GM19099 (cell line): ENCODE results near the gene NUP62.

ENCODE experiments used
- POLR2A ChIP-seq: IDR thresholded peaks from 3 replicates; pipeline ENCODE4 v1.6.1; 2011; ENCODE audit warnings: low read depth; ENCODE audit not compliant: insufficient read length; ENCODE audit errors: extremely low read depth

NUP62 gene

DNA sequence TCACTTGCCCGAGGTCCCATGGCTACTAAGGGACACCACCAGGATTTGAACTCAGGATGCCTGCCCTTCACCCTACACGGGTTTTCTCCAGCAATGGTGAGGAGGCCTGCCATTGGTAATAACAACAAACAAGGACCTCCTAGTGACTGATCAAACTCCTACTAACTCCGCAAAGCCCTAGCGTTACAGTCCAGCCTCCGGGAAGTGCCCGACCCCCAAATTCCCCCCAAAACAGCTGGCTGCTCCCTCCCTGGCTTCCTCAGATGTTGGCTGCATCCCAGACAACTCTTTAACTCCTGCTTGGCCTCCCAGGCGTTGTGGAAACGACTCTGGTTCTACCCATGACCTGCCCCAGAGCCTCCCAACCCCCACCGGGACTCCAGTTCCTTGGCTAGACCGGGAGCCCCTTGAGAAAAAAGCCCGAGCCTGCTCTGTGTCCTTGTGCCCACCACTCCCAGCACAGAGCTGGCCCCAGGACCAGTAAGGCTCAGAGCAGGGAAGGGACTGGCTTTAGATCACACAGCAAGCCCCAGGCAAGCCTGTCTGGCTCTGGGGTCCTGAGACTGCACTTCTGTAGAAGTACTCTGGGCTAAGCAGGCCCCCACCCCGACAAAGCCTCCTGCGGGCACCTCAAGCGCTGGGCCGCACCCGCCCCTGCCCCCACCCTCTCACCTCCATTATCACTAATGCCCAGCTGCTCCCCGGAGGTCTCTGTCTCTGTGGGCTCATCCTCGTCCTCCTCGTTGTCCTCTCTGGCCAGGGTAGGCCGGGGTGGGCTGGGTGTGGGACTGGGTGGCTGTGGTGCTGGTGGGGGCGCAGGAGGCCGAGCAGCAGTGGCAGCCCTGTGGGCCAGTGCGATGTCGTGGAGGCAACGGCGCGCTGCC lies 56.8 kb downstream of the NUP62 start:
- TF ChIP-seq POLR2A = no peak

DNA sequence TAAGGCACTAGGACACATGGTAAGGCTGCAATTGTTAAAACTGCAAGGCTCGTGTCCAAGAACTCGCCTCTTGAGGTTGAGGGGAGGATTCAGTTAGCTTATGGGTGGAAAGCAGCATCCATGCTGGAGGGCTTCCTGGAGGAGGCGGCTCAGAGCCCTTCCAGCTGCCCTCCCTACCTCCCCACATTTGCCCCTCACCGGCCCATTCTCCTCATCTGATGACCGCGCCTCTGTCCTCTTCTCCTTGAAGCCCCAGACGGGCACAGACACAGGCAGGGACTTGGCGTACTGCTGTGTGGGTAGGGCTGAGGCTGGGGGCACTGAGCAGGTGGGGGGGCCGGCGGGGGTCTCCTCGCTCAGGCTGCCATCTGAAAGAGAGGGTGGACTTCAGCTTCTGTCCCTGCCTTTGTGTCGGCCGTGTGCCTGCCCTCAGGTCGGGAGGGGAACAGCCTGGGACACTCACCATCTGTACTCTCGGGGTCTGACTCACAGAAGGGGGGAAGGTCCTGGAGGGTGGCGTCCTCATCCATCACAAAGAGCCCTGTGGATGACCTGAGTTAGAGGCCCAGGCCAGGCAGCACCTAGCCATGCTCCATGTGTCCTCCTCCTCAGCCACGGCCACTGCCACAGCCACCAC lies 57.8 kb downstream of the NUP62 start:
- TF ChIP-seq POLR2A = no peak

DNA sequence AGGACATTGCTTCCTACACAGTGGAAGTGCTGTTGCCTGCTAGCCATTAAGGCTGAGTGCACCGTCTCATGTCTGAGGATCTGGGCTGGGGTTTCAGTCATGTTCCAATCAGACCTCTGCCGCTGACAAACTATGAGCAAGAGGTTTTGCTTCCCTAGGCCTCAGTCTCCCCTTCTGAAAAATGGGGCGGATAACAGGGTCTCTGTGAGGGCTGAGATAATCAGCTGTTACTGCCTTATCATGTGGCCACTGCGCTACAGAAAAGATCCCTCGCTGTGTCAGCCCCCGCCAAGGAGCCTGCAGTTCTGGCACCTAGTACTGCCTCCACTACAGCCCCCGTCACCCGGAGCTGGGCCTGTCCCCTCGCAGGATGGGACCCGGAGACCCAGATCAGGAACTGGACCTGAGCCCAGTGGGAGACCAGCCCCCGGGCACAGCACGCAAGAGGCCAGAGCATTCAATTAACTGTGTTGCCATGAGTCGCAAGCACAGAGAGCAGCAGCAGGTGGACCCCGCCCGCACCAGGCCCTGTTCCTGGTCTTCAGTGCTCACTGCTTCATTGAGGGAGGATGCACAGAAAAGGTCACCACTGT lies 58.9 kb downstream of the NUP62 start:
- TF ChIP-seq POLR2A = no peak

DNA sequence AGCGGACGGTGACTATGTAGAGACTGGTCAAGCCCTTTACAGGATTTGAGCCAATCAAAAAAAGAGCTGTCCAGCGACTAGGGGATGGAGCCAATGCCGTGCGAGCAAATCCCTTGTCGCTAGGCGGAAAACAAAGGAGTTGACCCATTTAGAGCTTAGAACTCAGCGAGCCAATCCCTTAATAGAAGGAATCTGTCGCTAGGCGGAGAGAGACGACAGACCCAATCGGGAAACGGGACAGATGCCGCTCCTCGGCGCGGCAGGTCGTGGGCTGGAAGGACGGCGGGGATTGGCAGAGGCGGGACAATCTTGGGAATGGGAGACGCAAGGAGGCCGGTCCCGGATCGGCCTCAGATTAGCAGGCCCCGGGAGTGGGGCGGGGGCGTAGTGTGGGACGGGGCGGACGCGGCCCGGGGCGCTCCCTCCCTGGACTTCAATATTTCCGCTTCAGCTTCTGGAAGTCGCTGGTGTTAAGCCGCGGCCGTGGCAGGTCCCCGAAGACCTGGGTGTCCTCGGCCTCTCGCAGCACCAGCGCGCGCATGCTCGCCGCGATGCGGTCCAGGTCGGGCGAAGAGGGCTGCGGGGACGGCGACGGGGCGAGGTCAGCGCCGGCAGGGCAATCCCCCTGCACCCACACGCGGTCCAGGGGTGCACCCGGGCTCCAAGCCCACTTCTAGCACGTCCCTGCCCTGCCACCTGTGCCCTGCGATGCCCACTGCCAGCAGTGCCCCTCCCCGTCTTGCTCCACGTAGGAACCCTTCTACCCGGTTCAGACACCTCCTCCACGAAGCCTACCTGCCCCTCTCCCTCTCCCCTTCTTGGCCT lies 59.6 kb downstream of the NUP62 start:
- TF ChIP-seq POLR2A = peak; percentile 65

DNA sequence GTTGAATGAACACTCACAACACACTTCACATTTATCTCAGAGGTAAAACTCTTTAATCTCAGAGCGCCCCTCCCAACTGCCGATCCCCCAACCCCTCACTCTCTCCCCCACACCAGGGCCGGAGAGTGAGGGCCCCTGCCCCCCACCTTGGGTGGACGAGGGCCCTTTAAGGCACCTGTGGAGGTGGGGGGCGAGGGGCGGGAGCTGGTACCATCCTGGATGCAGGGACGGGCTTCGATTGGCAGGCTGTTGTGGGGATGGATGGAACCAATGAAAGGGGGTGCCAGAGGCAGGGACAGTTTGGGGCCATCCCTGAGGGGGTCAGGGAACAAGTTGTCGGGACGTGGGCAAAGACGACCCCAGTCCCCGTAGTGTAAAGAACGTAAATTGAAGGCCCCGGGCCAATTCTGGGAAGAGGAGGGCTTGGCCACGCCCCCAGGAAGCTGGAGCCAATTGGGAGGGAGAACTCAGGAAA lies 60.3 kb downstream of the NUP62 start:
- TF ChIP-seq POLR2A = no peak

DNA sequence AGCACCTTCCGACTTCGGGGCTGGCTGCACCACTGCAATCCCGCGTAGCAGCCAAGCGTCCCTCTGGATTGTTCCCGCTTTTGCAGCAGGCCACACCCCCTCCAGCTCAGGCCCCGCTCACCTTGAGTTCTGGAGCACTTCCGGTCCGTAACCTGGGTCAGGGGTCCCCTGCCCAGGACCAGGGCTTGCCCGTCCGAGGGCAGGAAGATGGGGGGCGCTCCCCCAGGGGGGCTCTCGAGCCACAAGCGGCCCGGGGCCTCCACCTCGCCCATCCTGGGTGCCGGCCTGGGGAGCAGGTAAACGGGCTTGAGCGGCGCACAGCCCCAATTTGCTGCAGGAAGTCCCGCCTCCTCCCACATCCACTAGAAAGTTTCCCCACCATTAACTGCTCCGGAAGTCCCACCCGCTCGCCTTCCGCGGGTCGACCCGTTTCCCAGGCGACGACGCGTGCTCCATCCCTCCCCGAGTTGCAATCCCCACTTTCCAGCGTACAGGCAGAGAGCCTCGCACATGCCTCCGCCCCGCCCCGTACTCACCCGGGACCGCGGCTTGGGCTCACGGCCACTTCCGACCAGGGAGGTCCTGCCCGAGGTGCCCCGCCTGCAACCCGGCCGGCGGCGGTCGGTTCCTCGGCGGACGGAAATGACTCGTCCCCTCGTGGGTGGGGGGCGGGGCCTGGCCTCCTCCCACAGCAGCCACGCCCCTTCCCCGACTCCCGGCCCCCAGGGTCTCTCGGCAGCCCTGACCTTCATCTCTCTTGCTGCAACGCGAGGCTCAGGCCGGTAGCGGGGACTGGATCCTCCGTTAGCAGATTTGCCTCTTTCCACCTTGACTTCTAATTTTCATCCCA lies 62.1 kb downstream of the NUP62 start, which contains the start of gene PNKP:
PNKP (minus strand) TSS at position 644 of the 850 bp plus-strand sequence; CDS start at position 272, 372 bp downstream.
- TF ChIP-seq POLR2A = peak; percentile 86

DNA sequence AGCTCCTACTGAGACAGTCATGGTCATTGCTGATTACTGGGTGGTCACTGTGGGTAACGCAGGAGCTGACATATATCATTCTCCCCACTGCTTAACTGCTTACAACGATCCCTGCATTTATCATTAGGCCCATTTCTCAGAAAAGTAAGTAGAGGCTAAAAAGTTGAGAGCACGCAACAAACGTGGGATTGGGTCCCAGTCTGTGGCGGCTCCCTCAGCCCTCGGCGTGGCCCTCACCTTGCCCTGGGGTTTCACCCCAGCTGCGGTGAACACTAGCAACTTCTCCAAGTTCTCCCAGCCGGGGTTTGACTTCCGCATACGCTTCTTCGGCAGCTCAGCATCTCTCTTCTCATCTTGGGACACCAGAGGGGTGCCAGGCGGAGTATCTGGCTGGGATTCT lies 64.4 kb downstream of the NUP62 start:
- no peak for TF ChIP-seq POLR2A

DNA sequence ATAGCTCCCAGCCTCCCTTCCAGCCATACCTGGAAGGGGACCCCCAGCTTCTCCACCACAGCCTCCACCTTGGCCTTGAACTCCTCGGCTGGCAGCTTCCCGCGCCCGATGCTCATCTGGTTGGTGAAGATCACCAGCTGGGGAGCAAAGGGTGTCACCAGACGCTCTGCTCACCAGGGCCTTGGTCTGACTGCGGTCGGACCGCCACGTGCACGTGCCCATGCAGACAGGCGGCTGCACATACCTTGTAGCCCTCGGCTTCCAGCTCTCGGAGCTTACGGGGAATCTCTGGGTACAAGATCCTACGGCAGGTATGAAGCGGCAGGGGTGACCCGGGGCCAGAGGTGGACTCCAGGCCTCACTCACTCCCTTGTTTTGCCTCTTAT lies 65.4 kb downstream of the NUP62 start:
- no peak for TF ChIP-seq POLR2A

DNA sequence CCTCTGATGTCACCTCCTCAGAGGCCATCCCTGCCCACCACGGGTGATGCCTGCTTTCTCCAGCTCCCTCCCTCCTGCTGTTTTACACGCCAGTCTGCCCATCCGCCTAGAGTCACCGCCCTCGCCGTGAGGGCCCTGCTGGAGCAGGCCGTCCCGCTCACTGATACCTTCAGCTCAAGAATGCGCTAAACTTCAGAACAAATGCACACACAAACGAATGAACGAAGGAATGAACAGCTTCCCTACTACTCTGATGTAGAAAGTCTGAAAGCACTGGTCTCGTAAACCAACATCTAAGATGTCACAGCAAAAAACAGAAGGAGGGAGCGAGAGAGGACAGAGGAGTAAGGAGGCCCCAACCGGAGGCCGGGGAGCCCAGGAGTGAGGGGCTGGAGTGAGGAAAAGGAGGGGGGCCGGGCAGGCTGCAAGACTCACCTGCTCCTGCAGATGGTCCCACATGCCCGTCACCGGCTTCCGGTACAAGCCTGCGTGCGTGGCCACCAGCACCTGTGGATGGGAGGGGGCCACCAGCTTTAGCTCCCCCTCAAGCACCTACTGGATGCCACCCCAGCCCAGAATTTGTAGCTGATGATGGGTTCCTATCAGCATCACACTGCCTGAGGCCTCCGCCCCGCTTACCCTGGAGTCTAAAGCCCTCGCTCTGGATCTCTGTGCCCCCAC lies 65.9 kb downstream of the NUP62 start:
- TF ChIP-seq POLR2A = no peak

DNA sequence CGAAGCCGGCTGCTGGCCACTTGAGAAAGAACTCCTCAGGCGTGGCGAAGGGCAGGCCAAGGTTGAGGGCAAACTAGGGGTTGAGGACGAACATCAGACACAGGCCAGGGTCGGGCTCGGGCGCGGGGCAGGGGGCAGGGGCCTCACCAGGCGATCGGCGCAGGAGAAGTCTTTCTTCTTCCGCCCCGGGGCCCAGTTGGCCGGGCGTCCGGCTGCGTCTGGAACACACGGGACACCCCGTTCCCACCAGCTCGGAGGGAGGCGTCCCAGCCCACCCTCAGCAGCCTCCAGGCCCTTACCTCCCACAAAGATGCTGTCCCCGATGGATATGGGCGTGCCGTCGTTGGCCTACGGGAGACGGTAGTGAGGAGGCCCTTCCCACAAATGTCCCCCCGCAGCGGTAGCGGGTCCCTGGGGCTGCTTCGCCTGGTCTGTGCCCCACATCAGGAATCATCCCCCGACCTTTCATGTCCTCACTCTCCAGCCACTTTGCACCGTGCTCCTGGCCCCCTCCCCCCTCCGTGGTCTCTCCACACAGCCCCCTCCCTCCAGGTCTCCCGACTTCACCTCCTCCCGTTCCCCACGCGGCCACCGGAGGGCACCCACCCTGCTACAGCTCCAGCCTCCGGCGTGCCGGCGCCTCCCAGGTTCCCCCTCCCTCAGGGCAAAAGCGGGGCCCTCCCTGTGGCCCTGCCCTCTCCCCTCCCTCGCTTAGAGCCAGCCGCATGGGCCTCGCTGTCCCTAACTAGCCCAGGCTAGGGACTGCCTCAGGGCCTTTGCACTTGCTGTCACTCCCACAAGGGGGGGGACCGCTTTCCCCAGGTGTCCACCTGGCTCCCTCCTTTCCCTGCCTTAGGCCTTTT lies 66.7 kb downstream of the NUP62 start:
- TF ChIP-seq POLR2A = no peak

DNA sequence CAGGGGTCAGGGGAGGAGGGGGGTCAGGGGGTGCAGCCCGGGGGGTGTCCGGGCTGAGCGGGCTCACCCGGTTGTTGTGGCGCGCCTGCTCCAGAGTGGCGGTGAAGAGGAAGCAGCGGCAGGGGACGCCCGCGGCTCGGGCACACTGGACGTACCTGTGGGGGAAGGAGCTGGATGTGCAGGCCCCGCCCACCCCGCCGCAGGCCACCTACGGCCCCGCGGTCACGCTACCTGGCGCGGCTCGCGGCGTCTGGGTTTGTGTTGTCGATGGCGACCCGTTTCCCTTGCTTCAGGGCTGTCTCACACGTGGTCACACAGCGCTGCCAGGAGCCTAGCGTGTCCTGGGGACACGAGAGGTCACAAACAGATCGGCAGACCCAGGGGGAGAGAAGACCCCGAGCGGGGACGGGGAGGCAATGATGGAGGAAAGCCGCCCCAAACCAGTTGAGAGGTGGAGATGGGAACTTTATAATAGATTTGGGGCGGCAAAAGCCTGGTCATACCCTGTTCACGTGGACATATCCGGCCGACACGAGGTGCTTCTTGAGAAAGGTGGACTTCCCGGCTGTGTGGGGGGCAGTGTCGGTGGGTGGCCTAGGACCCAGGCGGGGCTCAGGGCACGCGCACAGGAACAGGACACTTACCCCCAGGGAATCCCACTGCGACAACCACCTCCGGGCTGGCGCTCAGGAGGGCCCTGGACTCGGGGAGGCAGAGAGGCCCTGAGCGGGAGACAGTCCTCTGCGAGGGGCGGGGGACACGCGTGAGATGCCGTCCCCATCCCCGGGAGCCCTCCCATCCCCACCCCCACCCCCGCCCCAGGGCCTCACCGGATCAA lies 67.5 kb downstream of the NUP62 start:
- TF ChIP-seq POLR2A = no peak

DNA sequence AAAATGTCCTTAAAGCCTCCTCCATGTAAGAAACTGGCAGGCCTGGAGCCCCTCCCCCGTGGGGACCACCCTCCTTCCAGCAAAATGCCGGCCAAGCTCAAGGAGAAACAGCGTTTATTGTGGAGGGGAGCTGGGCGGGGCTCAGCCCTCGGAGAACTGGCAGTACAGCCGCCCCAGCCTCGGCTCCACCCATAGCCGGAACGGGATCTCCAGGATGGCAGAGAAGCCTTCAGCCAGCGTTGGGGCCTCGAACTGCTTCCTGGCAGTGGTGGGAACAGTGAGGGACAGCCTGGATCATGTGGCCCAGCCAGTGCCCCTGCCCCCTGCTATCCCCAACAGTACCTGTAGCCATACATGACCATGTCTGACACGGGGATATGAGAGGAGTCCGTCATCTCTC lies 68.2 kb downstream of the NUP62 start:
- TF ChIP-seq POLR2A = no peak
